ENCODE measurements around the gene DNAH10.

GRCh38 chr12:123960029-123960735, 198.1 kb downstream of the DNAH10 start:
- TF ChIP-seq POLR2AphosphoS2 (conservative IDR thresholded peaks at IDR 0.05; ENCODE audit: low read length) = no peak
- no peak for TF ChIP-seq CTCF (IDR thresholded peaks at IDR 0.05)
- no peak for TF ChIP-seq POLR2A (IDR thresholded peaks at IDR 0.05; ENCODE audit: low read length)
- no peak for TF ChIP-seq HOXA7 (CRISPR knock-in tag; IDR thresholded peaks at IDR 0.05)
- no peak for TF ChIP-seq PHF8 (IDR thresholded peaks at IDR 0.05; ENCODE audit: borderline replicate concordance, low read depth)
